Left lobe of liver (tissue), 2 donors: ENCODE results near the gene ROR2. TPM values are rescaled to one million over a fixed set of nuclear protein-coding genes. Genes with fewer than 3 reads are reported as not detected.
"Not testable (repeated sequence)": the region's sequence is repeated elsewhere in the genome, so short reads cannot be mapped to it uniquely, and the experiment has no call there.

Experiments
- ATAC-seq: fragments of 200-7000 bp; cut with Tn5 transposase; one replicate; pipeline ENCODE4 v1.9.1; 2020; ENCODE audit warnings: mild to moderate bottlenecking, moderate library complexity
- DNase-seq: peaks from one replicate; pipeline ENCODE4 v3.0.0-alpha.2; 2020; ENCODE audit warnings: low spot score
- total RNA-seq: library from RNA; stranded (reverse); gene quantifications from one replicate; pipeline ENCODE4 v1.2.1, GENCODE V29; 2021
- donor health status: DM: no; HTN: no; CAD: no; lungs with moderate emphysema.
- donor health status: DM: no; HTN: yes; CAD: no.

ROR2 gene
- total RNA-seq, 1 donor from 2014 or later, result 0.15 TPM

- DNase-seq (no peak), ATAC-seq (no peak)
These were observed 291.4 kb downstream of the ROR2 start for GRCh38 chr9:91658513-91659105.

GRCh38 chr9:91657501-91657900, 292.5 kb downstream of the ROR2 start:
- no peak for DNase-seq

DNA sequence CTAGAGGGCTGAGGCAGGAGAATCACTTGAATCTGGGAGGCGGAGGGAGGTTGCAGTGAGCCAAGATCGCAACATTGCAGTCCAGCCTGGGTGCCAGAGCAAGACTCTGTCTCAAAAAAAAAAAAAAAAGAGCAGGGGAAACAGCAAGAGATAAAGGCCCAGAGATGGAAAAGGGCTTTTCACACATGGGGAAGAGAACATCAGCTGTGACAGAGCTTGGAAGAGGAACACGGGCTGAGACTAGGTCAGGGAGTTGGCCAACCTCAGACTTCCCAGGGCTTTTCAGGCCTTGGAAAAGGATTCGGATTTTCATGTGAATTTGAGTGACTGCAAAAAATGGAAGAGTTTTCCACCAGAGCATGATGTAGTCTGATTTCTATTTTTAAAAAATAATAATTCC, 294.4 kb downstream of the ROR2 start:
- DNase-seq (no peak), ATAC-seq (no peak)

More at GRCh38 chr9:91657501-91657900, 292.5 kb downstream of the ROR2 start:
- no peak for ATAC-seq

GRCh38 chr9:91655215-91655614, 294.8 kb downstream of the ROR2 start:
- no peak for ATAC-seq
- no peak for DNase-seq

GRCh38 chr9:91654527-91654926, 295.5 kb downstream of the ROR2 start:
- DNase-seq (no peak), ATAC-seq (no peak)

GRCh38 chr9:91647371-91647770, 302.7 kb downstream of the ROR2 start:
- ATAC-seq (no peak), DNase-seq (no peak)

- DNase-seq (no peak), ATAC-seq (no peak)
These were observed 303.3 kb downstream of the ROR2 start for GRCh38 chr9:91646702-91647101.

DNA sequence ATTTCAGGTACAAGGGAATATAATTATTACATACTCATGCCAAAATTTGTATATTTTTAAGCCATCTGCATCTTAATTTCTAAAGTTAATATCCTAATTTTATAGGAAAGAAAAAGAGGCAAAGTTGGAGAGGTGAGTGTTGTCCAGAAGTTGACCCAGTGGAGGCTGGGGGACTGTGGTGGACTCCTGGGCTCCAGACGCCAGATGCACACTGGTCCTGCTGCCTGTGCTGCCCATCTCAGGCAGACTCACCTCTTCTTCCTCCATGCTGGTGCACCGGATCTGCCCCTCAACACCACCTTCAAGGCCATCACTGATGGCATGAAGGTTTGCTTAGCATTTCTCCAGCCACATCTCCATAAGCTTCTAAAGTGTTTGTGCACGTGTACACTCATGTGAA, 305.6 kb downstream of the ROR2 start:
- no peak for ATAC-seq
- DNase-seq, result no peak

- DNase-seq (no peak), ATAC-seq (no peak)
These were observed 306.4 kb downstream of the ROR2 start for GRCh38 chr9:91643481-91644077.

DNA sequence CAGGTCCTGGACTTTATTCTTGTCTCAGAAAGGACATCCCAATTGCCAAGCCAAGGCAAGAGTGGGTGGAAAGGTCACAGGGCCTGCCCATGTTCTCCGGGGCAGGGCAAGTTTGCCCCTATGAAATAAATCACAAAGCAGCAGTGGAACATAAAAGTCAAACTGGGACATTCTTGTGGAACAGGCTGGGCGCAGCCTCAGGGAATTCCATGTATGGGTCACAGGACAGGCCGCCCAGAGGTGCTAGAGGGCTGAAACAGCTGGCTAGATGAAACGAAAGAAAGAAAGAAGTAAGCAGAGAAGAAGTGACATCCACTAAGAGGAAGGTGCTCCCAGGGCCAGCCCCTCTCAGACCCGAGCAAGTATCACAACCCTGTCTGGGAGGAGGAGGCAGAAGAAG, 307.3 kb downstream of the ROR2 start:
- DNase-seq, result no peak
- no peak for ATAC-seq

DNA sequence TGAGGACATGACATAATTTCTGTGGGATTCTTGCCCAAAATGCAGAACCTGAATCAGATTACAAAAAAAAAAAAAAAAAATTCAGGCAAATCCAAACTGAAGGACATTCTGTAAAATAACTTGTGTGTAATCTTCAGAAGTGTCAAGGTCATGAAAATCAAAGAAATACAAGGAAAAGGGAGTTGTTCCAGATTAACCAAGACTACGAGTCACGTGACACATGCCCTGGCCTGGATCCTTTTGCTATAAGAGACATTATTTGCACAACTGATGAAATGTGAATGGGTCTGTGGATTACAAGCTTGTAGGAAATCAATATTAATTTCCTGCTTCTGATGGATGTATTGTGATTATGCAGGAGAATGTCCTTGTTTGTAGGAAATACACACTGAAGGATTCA, 309.6 kb downstream of the ROR2 start:
- ATAC-seq (no peak), DNase-seq (no peak)

- ATAC-seq (no peak), DNase-seq (no peak)
These were observed 311.0 kb downstream of the ROR2 start for GRCh38 chr9:91639054-91639453.

DNA sequence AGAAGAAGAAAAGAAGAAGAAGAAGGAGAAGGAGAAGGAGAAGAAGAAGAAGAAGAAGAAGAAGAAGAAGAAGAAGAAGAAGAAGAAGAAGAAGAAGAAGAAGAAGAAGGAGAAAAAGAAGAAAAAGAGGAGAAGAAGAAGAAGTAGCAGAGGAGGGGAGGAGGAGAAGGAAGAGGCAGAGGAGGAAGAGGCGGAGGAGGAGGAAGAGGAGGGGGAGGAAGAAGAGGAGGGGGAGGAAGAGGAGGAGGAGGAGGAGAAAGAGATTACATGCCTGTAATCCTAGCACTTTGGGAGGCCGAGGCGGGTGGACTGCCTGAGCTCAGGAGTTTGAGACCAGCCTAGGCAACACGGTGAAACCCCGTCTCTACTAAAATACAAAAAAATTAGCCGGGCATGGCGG, 315.2 kb downstream of the ROR2 start:
- not testable (repeated sequence) for ATAC-seq, DNase-seq

- ATAC-seq (no peak), DNase-seq (no peak)
These were observed 320.3 kb downstream of the ROR2 start for GRCh38 chr9:91629718-91630117.

DNA sequence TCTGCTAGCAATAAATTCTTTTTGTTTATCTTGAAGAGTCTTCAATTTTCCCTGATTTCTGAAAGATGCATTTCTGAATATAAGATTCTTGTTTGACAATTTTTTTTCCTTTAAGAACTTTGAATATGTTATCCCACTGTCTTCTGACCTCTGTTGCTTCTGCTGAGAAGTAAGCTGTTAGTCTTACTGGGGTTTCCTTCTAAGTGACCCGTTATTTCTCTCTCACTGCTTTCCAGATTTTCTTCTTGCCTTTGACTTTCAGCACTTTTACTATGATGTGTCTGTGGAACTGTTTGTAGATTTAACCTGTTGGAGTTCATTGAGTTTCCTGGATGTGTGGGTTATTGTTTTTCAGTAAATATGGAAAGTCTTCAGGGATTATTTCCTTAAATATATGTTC, 321.1 kb downstream of the ROR2 start:
- no peak for DNase-seq
- ATAC-seq, result no peak

DNA sequence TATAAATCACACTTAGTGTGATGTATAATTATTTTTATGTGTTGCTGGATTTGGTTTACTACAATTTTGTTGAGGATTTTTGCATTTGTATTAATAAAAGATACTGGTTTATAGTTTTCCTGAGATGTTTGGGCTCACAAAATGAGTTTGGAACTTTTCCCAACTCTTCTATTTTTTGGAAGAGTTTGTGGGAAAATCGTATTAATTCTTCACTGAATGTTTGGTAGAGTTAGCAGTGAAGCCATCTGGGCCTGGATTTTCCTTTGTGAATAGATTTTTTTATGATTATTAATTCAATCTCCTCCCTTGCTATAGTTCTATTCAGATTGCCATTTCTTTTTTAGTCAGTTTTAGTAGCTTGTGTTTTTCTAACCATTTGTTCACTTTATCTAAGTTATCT, 324.7 kb downstream of the ROR2 start:
- ATAC-seq (no peak), DNase-seq (no peak)

- ATAC-seq, result no peak
These were observed 327.0 kb downstream of the ROR2 start for GRCh38 chr9:91623004-91623403.

DNA sequence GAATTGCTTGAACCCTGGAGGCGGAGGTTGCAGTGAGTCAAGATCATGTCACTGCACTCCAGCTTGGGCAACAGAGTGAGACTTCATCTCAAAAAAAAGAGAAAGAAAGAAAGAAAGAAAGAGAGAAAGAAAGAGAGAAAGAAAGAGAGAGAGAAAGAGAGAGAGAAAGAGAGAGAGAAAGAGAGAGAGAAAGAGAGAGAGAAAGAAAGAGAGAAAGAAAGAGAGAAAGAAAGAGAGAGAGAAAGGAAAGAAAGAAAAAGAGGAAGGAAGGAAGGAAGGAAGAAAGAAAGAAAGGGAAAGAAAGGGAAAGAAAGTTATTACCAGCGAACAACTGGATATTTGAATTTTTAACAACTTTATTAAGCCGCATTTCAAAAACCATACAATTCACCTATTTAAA, 327.9 kb downstream of the ROR2 start:
- DNase-seq, ATAC-seq: not testable (repeated sequence)

More at GRCh38 chr9:91623004-91623403, 327.0 kb downstream of the ROR2 start:
- no peak for DNase-seq

- not testable (repeated sequence) for DNase-seq, ATAC-seq
These were observed 336.0 kb downstream of the ROR2 start for GRCh38 chr9:91614044-91614443.

DNA sequence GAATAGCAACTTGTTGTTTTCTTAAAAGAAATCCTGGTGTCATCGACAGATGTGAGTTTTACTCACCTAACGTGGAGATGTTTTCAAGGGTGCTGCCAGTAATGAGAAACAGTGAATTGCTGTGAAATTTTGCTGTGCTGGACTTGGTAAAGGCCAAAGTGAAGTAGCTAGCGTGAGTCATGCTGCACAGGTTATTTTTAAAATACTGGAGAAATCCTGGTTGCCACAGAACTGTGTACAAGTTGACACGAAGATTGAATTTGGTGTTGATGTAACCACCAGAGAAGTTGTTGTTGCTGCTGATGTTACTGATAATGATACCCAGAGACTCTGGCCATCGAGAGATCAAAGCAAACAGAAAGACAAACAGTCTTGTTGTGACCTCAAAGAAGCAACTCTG, 338.4 kb downstream of the ROR2 start:
- ATAC-seq (no peak), DNase-seq (no peak)

- ATAC-seq, result no peak
- no peak for DNase-seq
These were observed 343.6 kb downstream of the ROR2 start for GRCh38 chr9:91606255-91606995.

DNA sequence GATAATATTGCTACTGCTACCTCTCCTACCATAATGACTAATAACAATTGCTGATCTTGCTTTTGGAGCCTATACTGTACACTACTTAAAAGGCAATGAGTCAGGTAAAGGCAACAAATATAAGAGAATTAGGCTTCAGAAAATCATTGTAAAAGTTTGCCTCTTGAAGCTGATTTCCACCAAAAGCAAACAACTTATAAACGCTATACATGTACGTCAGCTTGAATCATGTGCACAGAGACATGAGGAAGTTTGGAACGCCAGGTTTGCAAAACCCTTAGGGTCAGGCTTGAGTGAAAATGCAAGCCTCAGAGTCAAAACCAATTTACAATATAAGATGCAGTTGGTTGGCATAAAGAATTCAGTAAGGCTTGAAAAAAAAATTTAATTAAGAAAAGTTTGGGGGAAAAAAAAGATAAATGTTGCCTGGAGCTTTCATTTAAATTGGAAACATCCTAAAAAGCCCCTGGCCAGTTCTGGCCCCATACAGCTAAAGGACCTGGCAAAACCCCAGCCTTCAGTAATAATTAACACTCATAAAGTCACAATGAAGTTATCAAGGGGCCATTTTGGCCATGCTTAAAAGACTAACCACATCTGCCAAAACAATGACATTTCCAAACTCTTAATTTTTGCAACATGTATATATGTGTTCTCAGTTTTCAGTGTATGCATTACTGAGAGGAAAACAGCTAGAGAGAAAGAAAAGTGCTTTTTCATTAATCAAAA, 345.4 kb downstream of the ROR2 start:
- ATAC-seq (no peak), DNase-seq (no peak)
